IMR-90 (cell line): Measurements from ENCODE around the gene KIF20B. TPM values are rescaled to one million over a fixed set of nuclear protein-coding genes. Genes with fewer than 3 reads are reported as not detected.

Experiments
- ATAC-seq: fragments of 200-7000 bp; cut with Tn5 transposase; 2 replicates; pipeline ENCODE4 v1.9.1; 2020; ENCODE audit warnings: low read depth, mild to moderate bottlenecking, moderate library complexity
- BruUV-seq: library from RNA; stranded (reverse); fragments of 400-500 nt; replicated peaks from 2 replicates; lab custom pipeline; 2021; lab: Mats Ljungman, UMichigan
- CTCF ChIA-PET: fragments of 300-600 bp; formaldehyde crosslinking; extraction: SDS; loops from one replicate; lab custom pipeline; 2021; ENCODE audit warnings: antibody characterized with exemption; lab: Yijun Ruan, JAX
- POLR2A ChIA-PET: fragments of 300-600 bp; sonication (Branson Sonifier 250); formaldehyde crosslinking; loops from one replicate; lab custom pipeline; 2022; ENCODE audit warnings: antibody characterized with exemption; ENCODE audit not compliant: unreplicated experiment; lab: Charles Lee
- DNase-seq: peaks from one replicate; pipeline ENCODE4 v3.0.0; 2013
- H2AFZ ChIP-seq: replicated peaks from 2 replicates; pipeline ENCODE3; 2013; ENCODE audit warnings: low read length, mild to moderate bottlenecking; ENCODE audit not compliant: poor library complexity
- H2AK5ac ChIP-seq: 2 replicates; pipeline ENCODE4 v1.6.1; 2013; ENCODE audit warnings: low read depth, low read length, inconsistent platforms
- H2AK9ac ChIP-seq: replicated peaks from 2 replicates; pipeline ENCODE3; 2013; ENCODE audit warnings: mild to moderate bottlenecking, low read depth, low read length, moderate library complexity; ENCODE audit not compliant: poor library complexity
- H2BK120ac ChIP-seq: 2 replicates; pipeline ENCODE4 v1.6.1; 2013; ENCODE audit warnings: low read depth, low read length, inconsistent platforms
- H2BK15ac ChIP-seq: 3 replicates; pipeline ENCODE4 v1.6.1; 2013; ENCODE audit warnings: low read depth, low read length, inconsistent platforms
- H2BK20ac ChIP-seq: 2 replicates; pipeline ENCODE4 v1.6.1; 2013; ENCODE audit warnings: low read depth, mild to moderate bottlenecking, inconsistent platforms, low read length, moderate library complexity
- H2BK5ac ChIP-seq: 2 replicates; pipeline ENCODE4 v1.6.1; 2013; ENCODE audit warnings: mild to moderate bottlenecking, low read depth, low read length, inconsistent platforms; ENCODE audit not compliant: poor library complexity, severe bottlenecking
- H3K14ac ChIP-seq: replicated peaks from 2 replicates; pipeline ENCODE4 v1.6.1; 2013; ENCODE audit warnings: low read depth, low read length, inconsistent platforms
- H3K18ac ChIP-seq: 2 replicates; pipeline ENCODE4 v1.6.1; 2013; ENCODE audit warnings: low read depth, low read length, control low read depth
- H3K23ac ChIP-seq: 2 replicates; pipeline ENCODE4 v1.6.1; 2013; ENCODE audit warnings: low read depth, low read length, inconsistent platforms
- H3K27ac ChIP-seq: 2 replicates; pipeline ENCODE4 v1.5.1; 2013; ENCODE audit warnings: mild to moderate bottlenecking, control low read depth, low read length; ENCODE audit not compliant: insufficient read depth
- H3K27me3 ChIP-seq: 2 replicates; pipeline ENCODE4 v1.6.1; 2013; ENCODE audit warnings: low read length; ENCODE audit not compliant: control insufficient read depth, insufficient read depth
- H3K36me3 ChIP-seq: 2 replicates; pipeline ENCODE4 v1.6.1; 2013; ENCODE audit warnings: low read length, mixed read lengths; ENCODE audit not compliant: control insufficient read depth, insufficient read depth
- H3K4ac ChIP-seq: 2 replicates; pipeline ENCODE4 v1.6.1; 2013; ENCODE audit warnings: low read depth, low read length, inconsistent platforms
- H3K4me1 ChIP-seq: 2 replicates; pipeline ENCODE4 v1.6.1; 2013; ENCODE audit warnings: low read length, mixed read lengths; ENCODE audit not compliant: control insufficient read depth, insufficient read depth
- H3K4me2 ChIP-seq: 2 replicates; pipeline ENCODE4 v1.6.1; 2013; ENCODE audit warnings: low read depth, mild to moderate bottlenecking, control low read depth, low read length, moderate library complexity
- H3K4me3 ChIP-seq: 2 replicates; pipeline ENCODE4 v1.5.1; 2013; ENCODE audit warnings: low read depth, mild to moderate bottlenecking, control low read depth, low read length, moderate library complexity; ENCODE audit not compliant: insufficient read depth
- H3K56ac ChIP-seq: 2 replicates; pipeline ENCODE4 v1.6.1; 2013; ENCODE audit warnings: low read length, inconsistent platforms; ENCODE audit not compliant: insufficient read depth; ENCODE audit errors: extremely low read depth
- H3K79me1 ChIP-seq, 2 experiments: 2 replicates each; pipeline ENCODE4 v1.6.1; 2013; ENCODE audit warnings: low read length in 2 of 2, inconsistent platforms in 1 of 2, low read depth in 1 of 2
- H3K9ac ChIP-seq: 2 replicates; pipeline ENCODE4 v1.6.1; 2013; ENCODE audit warnings: low read depth, low read length, control low read depth
- H3K9me1 ChIP-seq: 2 replicates; pipeline ENCODE4 v1.6.1; 2013; ENCODE audit warnings: low read length, inconsistent platforms; ENCODE audit not compliant: insufficient read depth
- H3K9me3 ChIP-seq: 2 replicates; pipeline ENCODE4 v1.6.1; 2013; ENCODE audit warnings: low read length; ENCODE audit not compliant: control insufficient read depth, insufficient read depth
- H4K20me1 ChIP-seq: 2 replicates; pipeline ENCODE4 v1.6.1; 2013; ENCODE audit warnings: low read length, inconsistent platforms; ENCODE audit not compliant: insufficient read depth
- H4K5ac ChIP-seq: 2 replicates; pipeline ENCODE4 v1.6.1; 2013; ENCODE audit warnings: mild to moderate bottlenecking, low read depth, low read length, control low read depth
- H4K8ac ChIP-seq, 2 experiments: 2 replicates each; pipeline ENCODE4 v1.6.1; 2013; ENCODE audit warnings: low read depth in 2 of 2, low read length in 2 of 2, control low read depth in 1 of 2, inconsistent platforms in 1 of 2
- H4K91ac ChIP-seq: 2 replicates; pipeline ENCODE4 v1.6.1; 2013; ENCODE audit warnings: low read depth, low read length, inconsistent platforms; ENCODE audit not compliant: insufficient read depth
- BHLHE40 ChIP-seq: fragments of 150-350 bp; IDR thresholded peaks from 2 replicates; pipeline ENCODE4 v1.6.1; 2016; ENCODE audit warnings: mild to moderate bottlenecking, low read depth, low read length
- CEBPB ChIP-seq: IDR thresholded peaks from 2 replicates; pipeline ENCODE4 v1.6.1; 2012; ENCODE audit warnings: low read depth, low read length, improper control_type of control experiment
- CHD1 ChIP-seq: IDR thresholded peaks from 2 replicates; pipeline ENCODE4 v1.6.1; 2012; ENCODE audit warnings: low read depth, low read length, improper control_type of control experiment
- ELK1 ChIP-seq: fragments of 150-350 bp; IDR thresholded peaks from 2 replicates; pipeline ENCODE4 v1.6.1; 2016; ENCODE audit warnings: low read depth, mild to moderate bottlenecking, low read length, moderate library complexity, borderline replicate concordance
- MAZ ChIP-seq: IDR thresholded peaks from 2 replicates; pipeline ENCODE4 v1.6.1; 2012; ENCODE audit warnings: low read depth, mild to moderate bottlenecking, low read length, improper control_type of control experiment, moderate library complexity, borderline replicate concordance
- MXI1 ChIP-seq: IDR thresholded peaks from 2 replicates; pipeline ENCODE4 v1.6.1; 2012; ENCODE audit warnings: low read depth, mild to moderate bottlenecking, low read length, moderate library complexity, borderline replicate concordance
- NFE2L2 ChIP-seq: fragments of 150-350 bp; IDR thresholded peaks from 2 replicates; pipeline ENCODE4 v1.6.1; 2016; ENCODE audit warnings: low read depth, mild to moderate bottlenecking, low read length
- POLR2A ChIP-seq: IDR thresholded peaks from 2 replicates; pipeline ENCODE4 v1.6.1; 2012; ENCODE audit warnings: mild to moderate bottlenecking, low read depth, low read length
- RAD21 ChIP-seq: IDR thresholded peaks from 2 replicates; pipeline ENCODE4 v1.6.1; 2012; ENCODE audit warnings: low read length, improper control_type of control experiment
- RCOR1 ChIP-seq: IDR thresholded peaks from 2 replicates; pipeline ENCODE4 v1.6.1; 2012; ENCODE audit warnings: mild to moderate bottlenecking, low read length, improper control_type of control experiment; ENCODE audit not compliant: insufficient replicate concordance
- RFX5 ChIP-seq: IDR thresholded peaks from 2 replicates; pipeline ENCODE4 v1.8.0; 2012; ENCODE audit warnings: low read depth, mild to moderate bottlenecking, low read length, moderate library complexity
- SMC3 ChIP-seq: fragments of 150-350 bp; IDR thresholded peaks from 2 replicates; pipeline ENCODE4 v1.6.1; 2016; ENCODE audit warnings: low read depth, mild to moderate bottlenecking, antibody characterized with exemption, low read length, moderate library complexity
- USF2 ChIP-seq: fragments of 150-350 bp; IDR thresholded peaks from 2 replicates; pipeline ENCODE4 v1.6.1; 2017; ENCODE audit warnings: mild to moderate bottlenecking, antibody characterized with exemption, low read length, low read depth
- WGBS, 2 experiments: methylation state at CpG; one replicate each; pipeline versions ENCODE4 v1.1.5 to v1.1.7; 2013; ENCODE audit warnings: missing lambda C conversion rate in 2 of 2; ENCODE audit not compliant: insufficient read length in 1 of 2; ENCODE audit errors: extremely low coverage in 2 of 2; 5-methylcytosine and 5-hydroxymethylcytosine counted together
- dilution Hi-C: fragments of 300-500 bp; cut with HindIII; formaldehyde crosslinking; loops from one replicate; pipeline ENCODE4 v1.14.3; 2018; ENCODE audit warnings: low sequenced_read_pairs; ENCODE audit not compliant: unreplicated experiment
- in situ Hi-C: fragments of 300-500 bp; cut with MboI; formaldehyde crosslinking; loops from 3 replicates; pipeline ENCODE4 v1.14.3; 2019; ENCODE audit warnings: low sequenced_read_pairs, inconsistent platforms, mixed read lengths
- intact Hi-C: fragments of 100-400 bp; cut with micrococcal nuclease; formaldehyde crosslinking; loops from 2 replicates; pipeline ENCODE4 v1.10.0; 2022
- polyA plus RNA-seq, 3 experiments: library from polyadenylated mRNA; depleted of rRNA; stranded (reverse); fragments of >200 nt; gene quantifications; 2 replicates each; pipeline ENCODE4 v1.2.3, GENCODE V29; 2012; ENCODE audit warnings: low replicate concordance in 1 of 3
- total RNA-seq: library from RNA; depleted of rRNA; stranded (reverse); fragments of >200 nt; gene quantifications from 2 replicates; pipeline ENCODE4 v1.2.3, GENCODE V29; 2012
- TF ChIP-seq, protein P1 (sequence below): conservative IDR thresholded peaks from 2 replicates; pipeline ENCODE4 v1.5.1; 2012; ENCODE audit warnings: mild to moderate bottlenecking, low read depth, low read length, improper control_type of control experiment

KIF20B gene
- total and polyA plus RNA-seq, 2 of the 4 experiments (the other 2 are of a cell fraction) = 3.1 to 23.5 TPM

- Histone ChIP-seq H4K5ac (no peak overlapping the region), H3K4me2 (peak overlapping the region; percentile 33; the same call in 1 of the 2 replicates), H3K79me1 (peaks cover 9 to 12% of the 10 kb centered on the region in 2 experiments), H2BK120ac (no peak overlapping the region), H3K4me1 (no peaks in the 10 kb centered on the region), H3K4ac (no peak overlapping the region), H2AK9ac (no peak overlapping the region), H3K27me3 (no peaks in the 10 kb centered on the region), H3K27ac (no peak overlapping the region), H2BK20ac (no peak overlapping the region), H4K8ac (peak overlapping the region in 1 of 2 experiments; percentile 69; a peak in 1 of 4 replicates), H3K9me3 (no peaks in the 10 kb centered on the region), H2AFZ (no peak overlapping the region), H3K9me1 (no peaks in the 10 kb centered on the region), H2AK5ac (no peak overlapping the region), H3K14ac (no peak overlapping the region), H3K4me3 (no peak overlapping the region), H3K23ac (no peak overlapping the region), H3K9ac (no peak overlapping the region), H4K91ac (no peak overlapping the region), H3K18ac (no peak overlapping the region; the same call in 1 of the 2 replicates), H3K36me3 (peaks cover 2% of the 10 kb centered on the region; the same call in 1 of the 2 replicates), H4K20me1 (no peaks in the 10 kb centered on the region), H3K56ac (no peak overlapping the region), H2BK15ac (no peak overlapping the region), H2BK5ac (peak overlapping the region; percentile 82)
- no CpG with 5 or more reads among the region's 1 CpG for WGBS, 2 experiments
- intact Hi-C loops = no loop called here
- dilution Hi-C loops = no loop called here
- TF ChIP-seq SMC3 = no peak
- no peak for TF ChIP-seq USF2
- TF ChIP-seq MXI1 = no peak
- TF ChIP-seq MAZ = no peak
- no peak for TF ChIP-seq BHLHE40
- TF ChIP-seq CEBPB = no peak
- no peak for TF ChIP-seq ELK1
- TF ChIP-seq, protein P1, sequence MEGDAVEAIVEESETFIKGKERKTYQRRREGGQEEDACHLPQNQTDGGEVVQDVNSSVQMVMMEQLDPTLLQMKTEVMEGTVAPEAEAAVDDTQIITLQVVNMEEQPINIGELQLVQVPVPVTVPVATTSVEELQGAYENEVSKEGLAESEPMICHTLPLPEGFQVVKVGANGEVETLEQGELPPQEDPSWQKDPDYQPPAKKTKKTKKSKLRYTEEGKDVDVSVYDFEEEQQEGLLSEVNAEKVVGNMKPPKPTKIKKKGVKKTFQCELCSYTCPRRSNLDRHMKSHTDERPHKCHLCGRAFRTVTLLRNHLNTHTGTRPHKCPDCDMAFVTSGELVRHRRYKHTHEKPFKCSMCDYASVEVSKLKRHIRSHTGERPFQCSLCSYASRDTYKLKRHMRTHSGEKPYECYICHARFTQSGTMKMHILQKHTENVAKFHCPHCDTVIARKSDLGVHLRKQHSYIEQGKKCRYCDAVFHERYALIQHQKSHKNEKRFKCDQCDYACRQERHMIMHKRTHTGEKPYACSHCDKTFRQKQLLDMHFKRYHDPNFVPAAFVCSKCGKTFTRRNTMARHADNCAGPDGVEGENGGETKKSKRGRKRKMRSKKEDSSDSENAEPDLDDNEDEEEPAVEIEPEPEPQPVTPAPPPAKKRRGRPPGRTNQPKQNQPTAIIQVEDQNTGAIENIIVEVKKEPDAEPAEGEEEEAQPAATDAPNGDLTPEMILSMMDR = no peak
- no peak for TF ChIP-seq POLR2A
- TF ChIP-seq RAD21 = no peak
- no peak for TF ChIP-seq CHD1
- TF ChIP-seq NFE2L2 = no peak
- no peak for TF ChIP-seq RFX5
- no peak for TF ChIP-seq RCOR1
- in situ Hi-C loops = no loop called here
- DNase-seq (peak; percentile 55), ATAC-seq (peak; percentile 87)
- no TSS peak for BruUV-seq
- POLR2A ChIA-PET = no interaction called here
- CTCF ChIA-PET = no interaction called here
These were observed 42.6 kb downstream of the KIF20B start for GRCh38 chr10:89744026-89744425.
